HG02763 (cell line): ENCODE data around the gene CSPG5.

Experiments used
- ATAC-seq: cut with Tn5 transposase; IDR thresholded peaks from one replicate; pipeline ENCODE4 v1.9.1; 2021; ENCODE audit warnings: mild to moderate bottlenecking, moderate library complexity; ENCODE audit not compliant: unreplicated experiment

Gene CSPG5

GRCh38 chr3:47578691-47579632 is at the start of gene CSPG5:
Gene CSPG5 (minus strand): TSS chr3:47578865. CDS start chr3:47578693, 172 bp downstream.
- ATAC-seq: no peak

- no peak for ATAC-seq
Observed at GRCh38 chr3:47628426-47628825, 49.8 kb upstream of the CSPG5 start.

- no peak for ATAC-seq
Observed at GRCh38 chr3:47622671-47623461, 44.2 kb upstream of the CSPG5 start.

- no peak for ATAC-seq
Observed at GRCh38 chr3:47617086-47618010, 38.7 kb upstream of the CSPG5 start.

- no peak for ATAC-seq
Observed at GRCh38 chr3:47614788-47615187, 36.1 kb upstream of the CSPG5 start.

- no peak for ATAC-seq
Observed at GRCh38 chr3:47613722-47614121, 35.1 kb upstream of the CSPG5 start.

GRCh38 chr3:47612879-47613278 is 34.2 kb upstream of the CSPG5 start:
- ATAC-seq: no peak

GRCh38 chr3:47612178-47612577 is 33.5 kb upstream of the CSPG5 start:
- no peak for ATAC-seq

GRCh38 chr3:47611576-47611975 is 32.9 kb upstream of the CSPG5 start:
- no peak for ATAC-seq

- ATAC-seq: no peak
Observed at GRCh38 chr3:47610583-47610982, 31.9 kb upstream of the CSPG5 start.

GRCh38 chr3:47607335-47607734 is 28.7 kb upstream of the CSPG5 start:
- no peak for ATAC-seq

- ATAC-seq: no peak
Observed at GRCh38 chr3:47606165-47606564, 27.5 kb upstream of the CSPG5 start.

- no peak for ATAC-seq
Observed at GRCh38 chr3:47605652-47606051, 27.0 kb upstream of the CSPG5 start.

- no peak for ATAC-seq
Observed at GRCh38 chr3:47604145-47604544, 25.5 kb upstream of the CSPG5 start.

GRCh38 chr3:47603332-47603731 is 24.7 kb upstream of the CSPG5 start:
- ATAC-seq: no peak

GRCh38 chr3:47601281-47601680 is 22.6 kb upstream of the CSPG5 start:
- no peak for ATAC-seq

- no peak for ATAC-seq
Observed at GRCh38 chr3:47594792-47595191, 16.1 kb upstream of the CSPG5 start.

- no peak for ATAC-seq
Observed at GRCh38 chr3:47592066-47592795, 13.6 kb upstream of the CSPG5 start.

- no peak for ATAC-seq
Observed at GRCh38 chr3:47590216-47590615, 11.6 kb upstream of the CSPG5 start.

- ATAC-seq: no peak
Observed at GRCh38 chr3:47588587-47588986, 9.9 kb upstream of the CSPG5 start.
